Measurements from ENCODE around the gene NDUFB2.

GRCh38 chr7:140744005-140744404 is 47.5 kb downstream of the NDUFB2 start:
- TF ChIP-seq CTCF (IDR thresholded peaks at IDR 0.05 in 2 of 3, conservative IDR thresholded peaks at IDR 0.05 in 1 of 3; ENCODE audit: insufficient read depth in 2 of 3, low read depth in 1 of 3, low read length in 3 of 3), result no peak
- TF ChIP-seq ZBTB7A (IDR thresholded peaks at IDR 0.05; ENCODE audit: borderline replicate concordance, control insufficient read depth, low read depth, low read length), result no peak
- no peak for TF ChIP-seq KLF6 (CRISPR knock-in tag; IDR thresholded peaks at IDR 0.05; ENCODE audit: borderline replicate concordance)

Measured in K562 (cell line).